HG02938 (cell line): ENCODE results near the gene UACA.
A peak's percentile ranks its signal among the peaks of the same experiment; 100 is the strongest.

ENCODE experiments used
- ATAC-seq: cut with Tn5 transposase; IDR thresholded peaks from one replicate; pipeline ENCODE4 v1.9.1; 2021; ENCODE audit warnings: mild to moderate bottlenecking, moderate library complexity; ENCODE audit not compliant: unreplicated experiment

Gene UACA

GRCh38 chr15:70712271-70712670, 51.1 kb downstream of the UACA start:
- no peak for ATAC-seq

GRCh38 chr15:70710714-70711113, 52.6 kb downstream of the UACA start:
- ATAC-seq = no peak

GRCh38 chr15:70708839-70709238, 54.5 kb downstream of the UACA start:
- ATAC-seq = no peak

GRCh38 chr15:70707686-70708300, 55.6 kb downstream of the UACA start:
- ATAC-seq = no peak

- ATAC-seq = no peak
These were observed 58.6 kb downstream of the UACA start for GRCh38 chr15:70704731-70705130.

GRCh38 chr15:70704166-70704565, 59.2 kb downstream of the UACA start:
- ATAC-seq = no peak

GRCh38 chr15:70703096-70703878, 60.1 kb downstream of the UACA start:
- no peak for ATAC-seq

- ATAC-seq = no peak
These were observed 60.8 kb downstream of the UACA start for GRCh38 chr15:70702584-70702983.

- ATAC-seq = no peak
These were observed 61.3 kb downstream of the UACA start for GRCh38 chr15:70701891-70702568.

GRCh38 chr15:70701171-70701570, 62.2 kb downstream of the UACA start:
- no peak for ATAC-seq

GRCh38 chr15:70699890-70700289, 63.5 kb downstream of the UACA start:
- ATAC-seq = no peak

GRCh38 chr15:70698836-70699390, 64.4 kb downstream of the UACA start:
- no peak for ATAC-seq

GRCh38 chr15:70698426-70698825, 64.9 kb downstream of the UACA start:
- ATAC-seq = no peak

GRCh38 chr15:70690491-70691276, 72.7 kb downstream of the UACA start:
- no peak for ATAC-seq

- ATAC-seq = no peak
These were observed 73.3 kb downstream of the UACA start for GRCh38 chr15:70690021-70690420.

- ATAC-seq = no peak
These were observed 75.9 kb downstream of the UACA start for GRCh38 chr15:70687482-70687881.

GRCh38 chr15:70680817-70681216, 82.5 kb downstream of the UACA start:
- no peak for ATAC-seq

GRCh38 chr15:70679919-70680231, 83.5 kb downstream of the UACA start:
- no peak for ATAC-seq

- peak; percentile 79 for ATAC-seq
These were observed 91.3 kb downstream of the UACA start for GRCh38 chr15:70672081-70672480.

- ATAC-seq = no peak
These were observed 92.7 kb downstream of the UACA start for GRCh38 chr15:70670680-70671079.
